ENCODE data around the gene ETV7.

The ETV7 gene

DNA sequence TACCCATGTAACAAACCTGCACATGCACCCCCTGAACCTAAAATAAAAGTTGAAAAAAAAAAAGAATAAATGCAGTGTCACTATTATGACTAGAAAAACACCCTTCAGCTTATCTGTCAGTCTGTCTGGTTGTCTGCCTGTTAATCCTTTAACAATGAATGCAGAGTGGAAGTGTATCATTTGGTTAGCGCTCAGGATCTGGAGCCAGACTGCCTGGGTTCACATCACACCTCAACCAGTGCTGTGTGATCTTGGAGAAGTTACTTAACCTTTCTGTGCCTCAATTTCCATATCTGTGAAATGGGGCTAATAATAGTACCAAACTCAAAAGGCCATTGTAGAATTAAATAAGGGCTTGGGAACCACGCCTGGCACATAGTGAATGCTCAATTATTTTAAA is 16.8 kb downstream of the ETV7 start:
- no peak for DNase-seq
- Histone ChIP-seq H3K4me2 (ENCODE audit: low read length, poor library complexity, severe bottlenecking) (no peak overlapping the region), H3K9me3 (ENCODE audit: control insufficient read depth, low read length) (no peaks in the 10 kb centered on the region), H2BK15ac (ENCODE audit: low read depth, poor library complexity, severe bottlenecking) (no peak overlapping the region), H3K27me3 (ENCODE audit: control insufficient read depth in 1 of 2, insufficient read depth in 1 of 2, low read length in 2 of 2) (peaks cover 31 to 39% of the 10 kb centered on the region in 2 experiments), H2AFZ (ENCODE audit: low read depth, low read length) (no peak overlapping the region), H2BK12ac (ENCODE audit: low read length in 2 of 2) (no peak overlapping the region), H4K8ac (ENCODE audit: low read length) (no peak overlapping the region), H3K4me1 (ENCODE audit: control insufficient read depth, insufficient read depth, low read depth, low read length) (peaks cover 3% of the 10 kb centered on the region), H2AK5ac (ENCODE audit: low read length, severe bottlenecking) (no peak overlapping the region), H3K36me3 (ENCODE audit: control insufficient read depth in 1 of 2, insufficient read depth in 2 of 2, low read depth in 1 of 2, low read length in 2 of 2) (no peaks in the 10 kb centered on the region), H2BK5ac (ENCODE audit: low read depth, low read length, poor library complexity, severe bottlenecking) (no peak overlapping the region), H3K4ac (ENCODE audit: low read depth in 1 of 2, low read length in 2 of 2) (no peak overlapping the region), H2BK120ac (ENCODE audit: low read depth, low read length) (no peak overlapping the region), H3K23ac (ENCODE audit: low read length in 2 of 2) (no peak overlapping the region), H3K27ac (ENCODE audit: low read length, poor library complexity, severe bottlenecking) (no peak overlapping the region), H3K18ac (ENCODE audit: low read depth in 1 of 2, low read length in 2 of 2) (no peak overlapping the region), H3K14ac (ENCODE audit: low read length in 2 of 2) (no peak overlapping the region), H3K79me1 (replicated peaks; ENCODE audit: low read length, poor library complexity, severe bottlenecking) (no peaks in the 10 kb centered on the region), H3K9ac (ENCODE audit: low read length) (no peak overlapping the region), H3K4me3 (ENCODE audit: insufficient read depth in 1 of 2, low read depth in 1 of 2, low read length in 2 of 2) (no peak overlapping the region), H4K91ac (ENCODE audit: low read length) (no peak overlapping the region)
- 86% methylated on average over 2 of the region's 2 CpGs for WGBS

DNA sequence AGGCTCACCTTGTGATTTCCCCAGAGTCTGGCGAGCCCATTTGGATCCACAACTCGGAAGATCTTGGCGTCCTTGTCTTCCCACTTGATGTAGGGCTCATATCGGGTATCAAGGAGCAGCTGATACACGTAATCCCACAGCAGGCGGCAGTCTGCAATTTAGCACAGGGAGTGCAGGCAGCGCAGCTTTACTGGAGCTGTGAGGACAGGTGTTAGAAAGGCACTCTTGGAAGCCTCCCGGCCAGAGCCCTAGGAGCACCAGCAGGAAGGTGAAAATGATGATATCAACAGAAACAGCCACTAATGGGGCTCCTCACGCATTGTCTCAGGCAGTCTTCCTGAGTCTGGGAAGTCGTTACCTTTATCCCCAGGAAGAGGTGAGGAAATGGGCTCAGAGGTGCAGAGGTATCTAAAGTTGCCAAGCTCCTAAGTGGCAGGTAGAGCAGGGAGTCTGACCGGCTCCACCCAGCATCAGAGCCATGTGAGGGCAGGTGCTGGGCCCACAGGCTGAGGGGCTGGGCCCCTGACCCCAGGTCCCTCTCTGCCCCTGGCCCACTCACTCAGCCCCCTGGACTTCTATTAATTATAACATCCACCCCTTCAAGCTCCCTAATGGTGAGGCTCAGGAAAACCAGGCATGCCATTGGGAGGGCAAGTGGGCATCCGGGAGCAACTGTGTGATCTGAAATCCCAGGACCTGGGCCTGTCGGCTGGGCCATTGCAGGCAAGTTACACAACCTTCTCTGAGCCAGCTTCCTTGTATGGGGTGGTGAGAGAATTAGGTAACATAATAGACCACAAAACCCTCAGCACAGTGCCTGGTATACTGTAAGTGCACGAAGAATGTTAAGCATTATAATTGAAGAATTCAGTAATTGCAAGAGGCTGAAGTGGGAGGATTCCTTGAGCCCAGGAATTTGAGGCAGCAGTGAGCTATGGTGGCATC is 18.3 kb downstream of the ETV7 start:
- Histone ChIP-seq H3K36me3 (ENCODE audit: control insufficient read depth in 1 of 2, insufficient read depth in 2 of 2, low read depth in 1 of 2, low read length in 2 of 2) (no peaks in the 10 kb centered on the region), H3K4me2 (ENCODE audit: low read length, poor library complexity, severe bottlenecking) (no peak overlapping the region), H3K27ac (ENCODE audit: low read length, poor library complexity, severe bottlenecking) (no peak overlapping the region), H3K14ac (ENCODE audit: low read length in 2 of 2) (no peak overlapping the region), H2AK5ac (ENCODE audit: low read length, severe bottlenecking) (no peak overlapping the region), H3K27me3 (ENCODE audit: control insufficient read depth in 1 of 2, insufficient read depth in 1 of 2, low read length in 2 of 2) (peaks cover 27 to 41% of the 10 kb centered on the region in 2 experiments), H3K18ac (ENCODE audit: low read depth in 1 of 2, low read length in 2 of 2) (no peak overlapping the region), H3K4ac (ENCODE audit: low read depth in 1 of 2, low read length in 2 of 2) (no peak overlapping the region), H3K9ac (ENCODE audit: low read length) (no peak overlapping the region), H2AFZ (ENCODE audit: low read depth, low read length) (no peak overlapping the region), H3K23ac (ENCODE audit: low read length in 2 of 2) (no peak overlapping the region), H3K4me3 (ENCODE audit: insufficient read depth in 1 of 2, low read depth in 1 of 2, low read length in 2 of 2) (no peak overlapping the region), H3K9me3 (ENCODE audit: control insufficient read depth, low read length) (no peaks in the 10 kb centered on the region), H3K79me1 (replicated peaks; ENCODE audit: low read length, poor library complexity, severe bottlenecking) (no peaks in the 10 kb centered on the region), H2BK12ac (ENCODE audit: low read length in 2 of 2) (no peak overlapping the region), H2BK5ac (ENCODE audit: low read depth, low read length, poor library complexity, severe bottlenecking) (no peak overlapping the region), H4K91ac (ENCODE audit: low read length) (no peak overlapping the region), H2BK120ac (ENCODE audit: low read depth, low read length) (no peak overlapping the region), H4K8ac (ENCODE audit: low read length) (no peak overlapping the region), H2BK15ac (ENCODE audit: low read depth, poor library complexity, severe bottlenecking) (no peak overlapping the region), H3K4me1 (ENCODE audit: control insufficient read depth, insufficient read depth, low read depth, low read length) (peaks cover 3% of the 10 kb centered on the region)
- 75% methylated on average over 14 of the region's 14 CpGs for WGBS
- DNase-seq: peak; percentile 81

DNA sequence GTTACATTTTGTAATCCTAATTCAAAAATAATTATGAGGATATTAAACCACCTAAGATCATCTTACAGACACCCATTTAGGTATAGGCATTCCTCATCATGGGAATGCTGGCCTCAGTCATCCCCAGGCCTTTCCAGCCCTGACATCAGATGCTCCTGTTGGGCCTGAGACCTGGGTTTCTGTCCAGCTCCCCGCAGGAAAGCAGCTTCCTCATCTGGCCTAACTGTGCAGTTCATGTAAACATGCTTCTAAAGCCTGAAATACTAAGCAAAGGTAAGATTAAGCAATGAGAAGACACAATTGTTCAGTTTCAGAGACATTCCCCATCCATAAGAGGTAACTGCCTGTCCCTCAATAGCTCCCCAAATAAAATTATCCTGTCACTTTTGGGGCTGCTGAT is 19.0 kb downstream of the ETV7 start:
- no peak overlapping the region for H3K4me2 ChIP-seq (ENCODE audit: low read length, poor library complexity, severe bottlenecking)
- no peak overlapping the region for H4K91ac ChIP-seq (ENCODE audit: low read length)
- H3K4me1 ChIP-seq (ENCODE audit: control insufficient read depth, insufficient read depth, low read depth, low read length): peaks cover 3% of the 10 kb centered on the region
- H3K18ac ChIP-seq (ENCODE audit: low read depth in 1 of 2, low read length in 2 of 2): no peak overlapping the region
- H3K9ac ChIP-seq (ENCODE audit: low read length): no peak overlapping the region
- H3K4ac ChIP-seq (ENCODE audit: low read depth in 1 of 2, low read length in 2 of 2): no peak overlapping the region
- H3K4me3 ChIP-seq (ENCODE audit: insufficient read depth in 1 of 2, low read depth in 1 of 2, low read length in 2 of 2): no peak overlapping the region
- WGBS: 86% methylated on average over 1 of the region's 1 CpG
- DNase-seq: no peak
- H2AFZ ChIP-seq (ENCODE audit: low read depth, low read length): no peak overlapping the region
- no peak overlapping the region for H2AK5ac ChIP-seq (ENCODE audit: low read length, severe bottlenecking)
- no peaks in the 10 kb centered on the region for H3K9me3 ChIP-seq (ENCODE audit: control insufficient read depth, low read length)
- no peak overlapping the region for H3K27ac ChIP-seq (ENCODE audit: low read length, poor library complexity, severe bottlenecking)
- H2BK12ac ChIP-seq (ENCODE audit: low read length in 2 of 2): no peak overlapping the region
- H3K79me1 ChIP-seq (replicated peaks; ENCODE audit: low read length, poor library complexity, severe bottlenecking): no peaks in the 10 kb centered on the region
- no peaks in the 10 kb centered on the region for H3K36me3 ChIP-seq (ENCODE audit: control insufficient read depth in 1 of 2, insufficient read depth in 2 of 2, low read depth in 1 of 2, low read length in 2 of 2)
- no peak overlapping the region for H3K14ac ChIP-seq (ENCODE audit: low read length in 2 of 2)
- H2BK15ac ChIP-seq (ENCODE audit: low read depth, poor library complexity, severe bottlenecking): no peak overlapping the region
- no peak overlapping the region for H2BK5ac ChIP-seq (ENCODE audit: low read depth, low read length, poor library complexity, severe bottlenecking)
- no peak overlapping the region for H2BK120ac ChIP-seq (ENCODE audit: low read depth, low read length)
- H3K23ac ChIP-seq (ENCODE audit: low read length in 2 of 2): no peak overlapping the region
- H4K8ac ChIP-seq (ENCODE audit: low read length): no peak overlapping the region
- H3K27me3 ChIP-seq (ENCODE audit: control insufficient read depth in 1 of 2, insufficient read depth in 1 of 2, low read length in 2 of 2): peaks cover 20 to 33% of the 10 kb centered on the region in 2 experiments

DNA sequence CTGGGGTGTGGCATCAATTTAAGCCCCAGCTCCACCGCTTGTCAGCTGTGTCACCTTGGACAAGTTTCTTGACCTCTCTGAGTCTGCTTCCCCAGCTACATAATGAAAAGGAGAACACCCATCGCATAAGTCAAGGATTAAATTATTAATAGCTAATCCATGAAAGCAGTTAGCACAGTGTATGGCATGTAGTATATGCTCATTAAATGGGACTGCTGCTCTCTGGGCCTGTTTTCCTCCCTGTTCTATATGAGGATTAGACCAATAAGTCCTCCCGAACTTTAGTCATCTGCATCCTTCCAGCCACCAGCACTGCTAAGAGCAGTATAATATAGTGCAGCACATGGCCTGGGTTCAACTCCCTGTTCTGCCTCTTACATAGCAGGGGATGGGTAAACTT is 19.7 kb downstream of the ETV7 start:
- Histone ChIP-seq H3K4me2 (ENCODE audit: low read length, poor library complexity, severe bottlenecking) (no peak overlapping the region), H2BK120ac (ENCODE audit: low read depth, low read length) (no peak overlapping the region), H2BK15ac (ENCODE audit: low read depth, poor library complexity, severe bottlenecking) (no peak overlapping the region), H3K23ac (ENCODE audit: low read length in 2 of 2) (no peak overlapping the region), H3K27ac (ENCODE audit: low read length, poor library complexity, severe bottlenecking) (no peak overlapping the region), H2BK5ac (ENCODE audit: low read depth, low read length, poor library complexity, severe bottlenecking) (no peak overlapping the region), H4K91ac (ENCODE audit: low read length) (no peak overlapping the region), H3K4me1 (ENCODE audit: control insufficient read depth, insufficient read depth, low read depth, low read length) (peaks cover 3% of the 10 kb centered on the region), H3K18ac (ENCODE audit: low read depth in 1 of 2, low read length in 2 of 2) (no peak overlapping the region), H3K14ac (ENCODE audit: low read length in 2 of 2) (no peak overlapping the region), H3K27me3 (ENCODE audit: control insufficient read depth in 1 of 2, insufficient read depth in 1 of 2, low read length in 2 of 2) (peaks cover 15 to 30% of the 10 kb centered on the region in 2 experiments), H3K4ac (ENCODE audit: low read depth in 1 of 2, low read length in 2 of 2) (no peak overlapping the region), H3K4me3 (ENCODE audit: insufficient read depth in 1 of 2, low read depth in 1 of 2, low read length in 2 of 2) (no peak overlapping the region), H3K79me1 (replicated peaks; ENCODE audit: low read length, poor library complexity, severe bottlenecking) (no peaks in the 10 kb centered on the region), H4K8ac (ENCODE audit: low read length) (no peak overlapping the region), H3K9me3 (ENCODE audit: control insufficient read depth, low read length) (no peaks in the 10 kb centered on the region), H3K36me3 (ENCODE audit: control insufficient read depth in 1 of 2, insufficient read depth in 2 of 2, low read depth in 1 of 2, low read length in 2 of 2) (no peaks in the 10 kb centered on the region), H2AK5ac (ENCODE audit: low read length, severe bottlenecking) (no peak overlapping the region), H2BK12ac (ENCODE audit: low read length in 2 of 2) (no peak overlapping the region), H2AFZ (ENCODE audit: low read depth, low read length) (no peak overlapping the region), H3K9ac (ENCODE audit: low read length) (no peak overlapping the region)
- no peak for DNase-seq
- WGBS: 82% methylated on average over 2 of the region's 3 CpGs
